NCI-H146 treated with DMSO at 0.1 percent for 48 hours (cell line): ENCODE measurements around the gene PDE1A.
A peak's percentile ranks its signal among the peaks of the same experiment; 100 is the strongest.

Source experiments
- DNase-seq: peaks from one replicate; lab custom pipeline; 2025; ENCODE audit not compliant: unreplicated experiment; lab: John Stamatoyannopoulos, UW

Gene PDE1A

GRCh38 chr2:182144041-182144775 lies 282.6 kb downstream of the PDE1A start:
- peak; percentile 21 for DNase-seq

DNA sequence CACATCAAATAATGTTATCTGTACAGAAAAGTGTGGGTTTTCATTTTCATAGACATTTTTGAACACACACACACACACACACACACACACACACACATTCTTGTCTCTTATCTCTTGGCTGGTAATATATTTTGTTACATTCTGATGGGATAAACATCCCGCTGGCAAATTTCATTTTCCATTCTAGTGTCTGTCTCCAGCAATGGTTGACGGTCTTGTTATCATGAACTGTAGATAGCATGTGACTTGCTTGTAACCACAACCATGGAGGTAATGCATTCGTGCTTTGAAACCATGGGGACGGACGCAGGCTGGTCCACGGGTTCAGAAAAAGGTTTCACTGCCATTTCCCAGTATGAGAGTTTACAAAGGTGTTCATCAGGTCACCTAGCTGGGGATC lies 284.8 kb downstream of the PDE1A start:
- no peak for DNase-seq

DNA sequence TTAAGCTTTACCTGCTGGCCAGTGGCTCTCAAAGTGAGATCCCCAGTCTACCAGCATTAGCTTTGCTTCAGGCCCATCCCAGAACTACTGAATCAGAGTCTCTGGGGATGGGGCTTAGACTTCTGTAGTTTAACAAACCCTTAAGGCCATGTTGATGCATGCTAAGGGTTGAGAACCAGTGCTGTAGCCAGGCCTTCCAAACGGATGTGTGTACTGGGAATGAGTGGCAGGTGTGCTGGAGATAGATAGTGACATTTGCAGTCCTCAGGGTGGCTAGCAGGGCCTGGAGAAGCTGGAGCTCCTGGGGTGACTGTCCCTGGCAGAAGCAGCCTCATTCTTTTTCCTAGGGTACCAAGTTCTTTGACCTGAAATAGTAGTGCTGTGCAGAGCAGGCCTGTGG lies 292.6 kb downstream of the PDE1A start:
- no peak for DNase-seq

- no peak for DNase-seq
These were observed 293.5 kb downstream of the PDE1A start for GRCh38 chr2:182133195-182133891.

- peak; percentile 15 for DNase-seq
These were observed 294.2 kb downstream of the PDE1A start for GRCh38 chr2:182132605-182133004.

GRCh38 chr2:182128821-182129707 lies 297.8 kb downstream of the PDE1A start:
- DNase-seq, result no peak

DNA sequence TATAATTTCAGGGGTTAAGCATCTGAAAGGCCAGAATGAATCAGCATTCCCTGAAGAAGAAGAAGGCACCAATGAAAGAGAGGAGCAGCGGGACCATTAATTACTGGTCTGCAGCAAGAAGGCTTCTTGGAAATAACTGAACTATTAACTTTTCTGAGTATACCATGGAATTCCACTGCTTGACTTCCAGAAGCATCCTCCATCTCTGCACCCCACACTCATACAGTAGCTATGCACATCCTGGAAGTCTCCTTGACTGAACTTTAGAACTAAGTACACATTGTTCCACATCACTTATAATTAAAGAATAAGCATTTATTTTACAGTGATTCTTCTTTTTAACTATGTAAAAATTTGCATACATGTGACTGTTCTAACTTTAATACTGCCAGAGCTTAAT lies 309.6 kb downstream of the PDE1A start:
- DNase-seq, result no peak

GRCh38 chr2:182116774-182117173 lies 310.1 kb downstream of the PDE1A start:
- DNase-seq, result no peak

GRCh38 chr2:182115258-182115657 lies 311.6 kb downstream of the PDE1A start:
- DNase-seq, result no peak

GRCh38 chr2:182113334-182113733 lies 313.5 kb downstream of the PDE1A start:
- no peak for DNase-seq

DNA sequence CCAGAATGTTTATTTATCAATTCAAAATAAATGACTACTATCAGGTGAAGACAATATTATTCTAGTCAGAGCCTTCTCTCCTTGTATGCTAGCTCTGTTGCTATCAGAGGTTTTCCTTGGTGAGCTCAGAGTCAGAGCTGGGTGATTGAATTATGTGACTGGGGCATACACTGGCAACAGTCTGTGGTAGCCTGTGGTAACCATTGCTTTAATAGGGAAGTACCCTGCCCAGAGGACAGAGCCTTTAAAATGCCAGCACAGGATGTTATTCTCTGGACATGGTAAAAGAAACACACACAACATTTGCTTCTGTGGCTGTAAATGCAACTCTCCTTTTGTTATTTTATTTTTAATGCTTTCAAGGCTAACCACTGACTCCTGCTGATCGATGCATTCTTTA lies 316.5 kb downstream of the PDE1A start:
- no peak for DNase-seq

- DNase-seq, result no peak
These were observed 323.3 kb downstream of the PDE1A start for GRCh38 chr2:182103526-182103925.

DNA sequence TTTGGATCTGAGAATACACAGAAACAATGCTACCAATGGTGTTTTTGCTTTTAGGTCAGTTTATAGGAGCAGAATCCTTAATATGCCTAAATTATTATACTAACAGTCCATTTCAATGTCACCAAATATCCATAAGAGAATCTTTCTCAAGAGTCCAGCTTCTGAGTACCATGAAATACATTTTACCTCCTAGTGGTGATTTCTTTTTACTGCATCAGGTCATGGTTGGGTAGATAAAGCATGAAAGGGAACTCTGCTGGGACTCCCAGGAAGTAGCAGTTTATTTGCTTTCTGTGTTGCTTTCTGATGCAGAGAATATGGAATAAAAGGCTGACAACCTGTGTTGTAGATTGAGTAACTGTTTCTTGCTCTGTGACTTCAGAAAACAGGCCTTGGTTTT lies 325.6 kb downstream of the PDE1A start:
- DNase-seq, result no peak

DNA sequence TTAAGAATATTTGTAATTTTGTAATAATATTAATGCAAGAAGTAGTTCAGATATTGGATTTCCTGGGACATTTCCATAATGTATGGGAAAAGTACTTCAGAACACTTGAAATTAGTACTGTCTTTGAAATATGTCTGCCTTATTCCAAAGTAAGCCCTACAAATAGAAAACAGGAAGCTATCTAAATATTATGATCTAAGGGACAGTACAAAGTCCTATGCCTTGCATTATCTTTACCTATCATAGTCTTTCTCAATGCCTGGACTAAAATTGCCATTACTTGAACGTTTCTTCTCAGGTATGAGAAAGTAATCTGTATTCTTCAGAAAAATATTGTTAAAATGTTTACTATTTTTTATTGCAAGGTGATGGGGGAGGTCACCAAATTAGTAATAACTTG lies 328.2 kb downstream of the PDE1A start:
- DNase-seq, result no peak

DNA sequence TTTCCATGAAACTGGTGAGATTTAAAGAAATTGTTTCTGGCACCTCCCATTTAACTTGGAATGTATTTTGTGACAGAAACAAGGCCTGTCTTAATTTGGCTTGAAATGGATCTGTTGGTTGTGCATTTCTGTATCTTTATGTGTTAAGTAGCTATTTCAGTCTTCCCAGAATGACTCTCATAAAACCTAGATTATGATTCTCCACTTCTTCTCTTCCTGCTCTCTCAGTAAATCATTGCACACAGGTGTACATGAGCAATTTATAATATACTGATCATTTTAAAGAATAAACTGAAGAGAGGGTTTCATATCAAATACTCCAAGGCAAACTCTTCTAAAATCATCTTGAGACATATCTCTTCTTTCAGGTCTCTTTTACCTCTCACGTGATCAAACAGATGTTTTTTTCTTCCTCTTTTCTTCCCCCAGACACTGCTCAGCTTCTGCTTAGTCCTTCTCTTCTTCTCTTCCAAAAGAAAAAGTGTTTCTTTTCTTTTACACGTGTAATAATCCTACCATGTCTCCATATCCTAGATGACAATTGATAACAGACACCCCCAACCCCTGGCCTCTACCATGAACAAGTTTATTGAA lies 329.2 kb downstream of the PDE1A start:
- DNase-seq, result no peak

- DNase-seq, result no peak
These were observed 336.4 kb downstream of the PDE1A start for GRCh38 chr2:182090486-182090885.
